ENCODE data around the gene GALNT13.

Gene GALNT13

GRCh38 chr2:154331784-154332183 is 460.1 kb downstream of the GALNT13 start:
- no peak for DNase-seq

- no peak for DNase-seq
Observed at GRCh38 chr2:154336201-154336600, 464.5 kb downstream of the GALNT13 start.

- no peak for DNase-seq
Observed at GRCh38 chr2:154338352-154338967, 466.7 kb downstream of the GALNT13 start.

GRCh38 chr2:154343282-154343681 is 471.6 kb downstream of the GALNT13 start:
- DNase-seq, result no peak

GRCh38 chr2:154350911-154351310 is 479.2 kb downstream of the GALNT13 start:
- DNase-seq, result no peak

GRCh38 chr2:154361276-154361675 is 489.6 kb downstream of the GALNT13 start:
- no peak for DNase-seq

- no peak for DNase-seq
Observed at GRCh38 chr2:154368153-154368552, 496.4 kb downstream of the GALNT13 start.

- no peak for DNase-seq
Observed at GRCh38 chr2:154370873-154371272, 499.2 kb downstream of the GALNT13 start.

GRCh38 chr2:154374416-154374815 is 502.7 kb downstream of the GALNT13 start:
- DNase-seq, result no peak

GRCh38 chr2:154375579-154375931 is 503.8 kb downstream of the GALNT13 start:
- DNase-seq, result no peak

GRCh38 chr2:154381931-154382794 is 510.4 kb downstream of the GALNT13 start:
- no peak for DNase-seq

- no peak for DNase-seq
Observed at GRCh38 chr2:154386186-154386585, 514.5 kb downstream of the GALNT13 start.

- DNase-seq, result no peak
Observed at GRCh38 chr2:154391051-154391450, 519.3 kb downstream of the GALNT13 start.

- no peak for DNase-seq
Observed at GRCh38 chr2:154392256-154392655, 520.5 kb downstream of the GALNT13 start.

GRCh38 chr2:154394600-154394999 is 522.9 kb downstream of the GALNT13 start:
- DNase-seq, result no peak

GRCh38 chr2:154400563-154401290 is 529.0 kb downstream of the GALNT13 start:
- DNase-seq, result no peak

GRCh38 chr2:154402213-154402612 is 530.5 kb downstream of the GALNT13 start:
- DNase-seq, result no peak

- no peak for DNase-seq
Observed at GRCh38 chr2:154403242-154403790, 531.6 kb downstream of the GALNT13 start.

GRCh38 chr2:154408786-154409185 is 537.1 kb downstream of the GALNT13 start:
- no peak for DNase-seq

GRCh38 chr2:154422251-154422650 is 550.5 kb downstream of the GALNT13 start:
- no peak for DNase-seq

GRCh38 chr2:154425994-154426393 is 554.3 kb downstream of the GALNT13 start:
- no peak for DNase-seq

GRCh38 chr2:154427453-154427852 is 555.7 kb downstream of the GALNT13 start:
- no peak for DNase-seq

- no peak for DNase-seq
Observed at GRCh38 chr2:154428022-154428421, 556.3 kb downstream of the GALNT13 start.

- no peak for DNase-seq
Observed at GRCh38 chr2:154433010-154433409, 561.3 kb downstream of the GALNT13 start.
